Motor neuron (in vitro differentiated cells): Measurements from ENCODE around the gene SERPINH1. TPM values are rescaled to one million over a fixed set of nuclear protein-coding genes. Genes with fewer than 3 reads are reported as not detected.

Experiments used
- ATAC-seq, 8 experiments: fragments of 200-7000 bp; cut with Tn5 transposase; replicated peaks in 6 of 8; 2 replicates each; pipeline ENCODE4 v1.8.0; 2021; ENCODE audit warnings: mild to moderate bottlenecking in 8 of 8, moderate library complexity in 8 of 8
- H3K27ac ChIP-seq, 2 donors: fragments of 250-450 bp; sonication (Bioruptor Pico); 2 replicates each; pipeline ENCODE4 v1.9.0; 2021; ENCODE audit warnings: antibody characterized with exemption in 2 of 2, mild to moderate bottlenecking in 2 of 2, moderate library complexity in 1 of 2
- H3K4me1 ChIP-seq, 2 donors: fragments of 250-450 bp; sonication (Bioruptor Pico); replicated peaks in 1 of 2; 2 replicates each; pipeline ENCODE4 v1.6.1; 2021; ENCODE audit warnings: antibody characterized with exemption in 2 of 2, mild to moderate bottlenecking in 2 of 2, moderate library complexity in 1 of 2
- H3K4me3 ChIP-seq, 5 donors: fragments of 250-450 bp; sonication (Bioruptor Pico); 2 replicates each; pipeline ENCODE4 v1.9.0; 2021; ENCODE audit warnings: antibody characterized with exemption in 5 of 5, mild to moderate bottlenecking in 5 of 5, moderate library complexity in 4 of 5
- WGBS, 10 experiments: fragments of 450-650 bp; shearing (Covaris generic); methylation state at CpG; one replicate each; pipeline ENCODE4 v1.0.0; 2022; 5-methylcytosine and 5-hydroxymethylcytosine counted together
- in situ Hi-C, 9 experiments: fragments of 400-800 bp; cut with MboI; loops; one replicate each; pipeline ENCODE4 v1.15.0; 2021; ENCODE audit warnings: low sequenced_read_pairs in 9 of 9, low pct_unique_long_range_greater_than_20kb in 2 of 9; ENCODE audit not compliant: unreplicated experiment in 9 of 9
- total RNA-seq, 8 experiments: library from RNA; unstranded; fragments of 300-600 nt; gene quantifications; 2 replicates each; pipeline versions ENCODE4 v1.2.3 to v1.2.4, GENCODE V29; 2022

Gene SERPINH1
- total RNA-seq, 8 experiments from 2014 or later, result 43.0 to 458 (median 107) TPM

DNA sequence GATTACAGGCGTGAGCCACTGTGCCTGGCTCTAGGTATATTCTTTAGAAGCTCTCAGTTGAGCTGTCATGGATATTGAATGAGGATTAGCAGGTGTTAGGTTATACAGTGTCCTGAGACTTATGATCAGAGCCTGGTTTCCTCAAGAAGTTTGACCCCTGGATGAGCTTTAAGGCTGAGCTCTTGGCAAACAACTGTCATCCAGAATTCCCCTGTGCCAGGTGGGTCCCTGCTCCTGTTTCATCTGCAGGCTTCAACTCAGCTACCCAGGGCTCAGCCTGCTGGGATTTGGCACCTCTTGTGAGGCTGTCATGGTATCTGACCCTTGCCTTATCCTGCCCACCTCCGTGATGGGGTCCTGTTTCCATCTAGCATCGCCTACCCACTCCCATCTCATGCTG lies 24.3 kb downstream of the SERPINH1 start:
- in situ Hi-C loops, result no loop called here
- ATAC-seq, result no peak
- no peak overlapping the region for H3K4me3 ChIP-seq
- no peak overlapping the region for H3K27ac ChIP-seq
- 83 to 100% (median 100%) methylated on average over 1 to 3 of the region's 3 CpGs; no CpG with 5 or more reads in 5 of the 10 experiments for WGBS, 10 experiments
- peaks cover 18 to 21% of the 10 kb centered on the region in 2 donors for H3K4me1 ChIP-seq

DNA sequence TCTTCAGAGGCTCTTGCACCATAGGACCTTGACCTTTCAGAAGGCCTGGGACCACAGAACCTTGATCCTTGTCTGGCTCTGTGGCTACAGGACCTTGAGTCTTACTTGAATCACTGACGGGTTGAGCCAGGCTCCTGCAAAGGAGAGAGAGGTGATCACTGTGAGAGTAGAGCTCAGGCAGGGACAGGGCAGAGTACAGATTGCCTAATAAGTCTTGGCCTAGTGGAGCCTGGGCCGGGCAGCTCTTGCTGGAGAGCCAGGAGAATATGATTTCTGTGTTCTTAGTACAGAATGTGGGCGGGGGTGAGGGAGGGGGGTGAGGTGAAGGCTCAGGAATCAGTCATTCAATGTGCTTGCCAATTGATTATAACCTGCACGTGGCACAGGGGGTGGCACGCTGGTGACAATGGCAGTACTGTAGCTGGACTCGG lies 26.0 kb downstream of the SERPINH1 start:
- peaks cover 18% of the 10 kb centered on the region in 2 donors for H3K4me1 ChIP-seq
- in situ Hi-C loops, result no loop called here
- ATAC-seq, result no peak
- WGBS, 10 experiments, result 67 to 100% (median 79%) methylated on average over 1 of the region's 6 CpGs; no CpG with 5 or more reads in 4 of the 10 experiments
- H3K4me3 ChIP-seq, result no peak overlapping the region
- H3K27ac ChIP-seq, result no peak overlapping the region

DNA sequence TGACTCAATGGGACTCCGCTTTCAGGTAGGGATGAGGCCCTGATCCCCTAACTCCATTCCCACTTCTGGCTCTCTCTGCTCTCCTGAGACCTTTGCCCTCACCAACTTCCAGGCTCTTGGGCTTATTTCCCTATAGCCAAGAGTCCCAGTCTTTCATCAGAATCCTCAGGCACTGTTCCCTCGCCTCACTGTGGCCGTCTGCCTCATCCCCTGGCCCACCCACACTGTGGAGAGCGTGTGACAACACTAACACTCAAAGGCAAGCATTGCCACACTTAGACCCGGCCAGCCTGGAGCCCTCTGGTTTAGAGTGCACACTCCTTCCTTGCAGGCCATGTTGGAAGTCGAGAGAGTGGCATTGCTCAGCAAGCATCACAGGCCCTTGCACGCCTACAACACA lies 27.0 kb downstream of the SERPINH1 start:
- WGBS, 10 experiments, result 42 to 100% (median 80%) methylated on average over 1 to 4 of the region's 7 CpGs; no CpG with 5 or more reads in 1 of the 10 experiments
- Histone ChIP-seq H3K27ac (no peak overlapping the region), H3K4me1 (peaks cover 17 to 27% of the 10 kb centered on the region in 2 donors), H3K4me3 (no peak overlapping the region)
- in situ Hi-C loops, result no loop called here
- ATAC-seq, result no peak

DNA sequence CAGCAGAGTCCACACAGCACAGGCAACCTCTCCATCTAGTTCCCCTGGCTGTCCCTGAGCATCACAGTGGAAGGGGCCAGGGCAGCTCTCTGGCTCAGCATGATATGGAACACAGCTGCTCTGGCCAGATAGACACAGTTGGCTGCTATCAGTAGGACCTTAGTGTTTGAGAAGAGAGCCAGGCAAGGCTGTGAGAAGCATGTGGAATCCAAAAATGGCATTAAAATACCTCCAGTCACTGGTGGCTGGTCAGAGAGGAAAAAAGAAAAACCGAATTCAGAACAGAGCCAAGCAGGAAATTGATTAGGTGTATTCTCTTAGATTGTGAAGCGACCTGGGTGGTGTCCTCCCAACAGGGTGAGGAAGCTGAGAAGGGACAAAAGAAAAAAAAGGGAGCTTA lies 27.9 kb downstream of the SERPINH1 start:
- Histone ChIP-seq H3K4me3 (no peak overlapping the region), H3K4me1 (peaks cover 17 to 27% of the 10 kb centered on the region in 2 donors), H3K27ac (no peak overlapping the region)
- 6 to 100% (median 67%) methylated on average over 1 to 2 of the region's 2 CpGs; no CpG with 5 or more reads in 2 of the 10 experiments for WGBS, 10 experiments
- no peak for ATAC-seq
- in situ Hi-C loops, result no loop called here

DNA sequence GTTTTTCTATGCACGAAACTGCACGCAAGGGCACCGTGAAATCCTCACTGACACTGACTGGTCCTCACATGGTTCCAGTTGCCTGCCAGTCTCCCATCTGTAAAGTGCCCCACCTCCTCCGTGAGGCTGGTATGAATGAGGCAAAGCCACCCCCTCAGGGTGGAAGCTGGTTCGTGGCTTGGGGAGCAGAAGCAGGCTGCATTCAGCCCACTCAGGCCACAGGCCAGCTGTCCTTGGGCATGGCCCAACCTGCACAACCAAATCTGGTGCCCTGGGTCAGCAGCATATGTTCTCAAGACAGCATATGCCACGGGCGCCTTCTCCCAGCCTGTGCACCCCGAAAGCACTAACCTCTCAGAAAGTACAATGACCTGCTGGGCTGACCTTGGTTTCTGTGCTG lies 29.3 kb downstream of the SERPINH1 start:
- Histone ChIP-seq H3K4me1 (peaks cover 17 to 26% of the 10 kb centered on the region in 2 donors), H3K4me3 (no peak overlapping the region), H3K27ac (no peak overlapping the region)
- in situ Hi-C loops, result no loop called here
- WGBS, 10 experiments, result 40 to 100% (median 91%) methylated on average over 1 to 7 of the region's 8 CpGs; no CpG with 5 or more reads in 1 of the 10 experiments
- ATAC-seq, result no peak

DNA sequence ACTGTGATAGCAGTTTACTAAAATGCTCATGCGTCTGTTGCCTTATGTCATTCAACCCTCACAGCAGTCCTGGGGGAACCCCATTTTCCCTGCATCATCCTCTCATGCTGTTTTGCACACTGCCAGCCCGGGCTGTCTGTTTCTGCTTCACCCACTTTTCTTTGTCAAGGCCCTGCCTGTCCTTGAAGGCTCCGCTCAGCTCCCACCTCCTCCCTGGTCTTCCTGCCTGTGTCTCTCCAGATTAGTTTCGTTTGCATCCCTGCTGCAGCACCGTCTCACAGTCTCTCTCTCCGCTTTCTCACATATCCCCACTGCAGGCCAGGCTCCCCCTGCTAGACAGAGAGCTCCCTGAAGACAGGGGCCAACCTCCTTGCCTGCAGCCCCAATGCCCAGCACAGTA lies 29.9 kb downstream of the SERPINH1 start:
- WGBS, 10 experiments, result 13 to 73% (median 50%) methylated on average over 1 to 3 of the region's 6 CpGs; no CpG with 5 or more reads in 5 of the 10 experiments
- H3K27ac ChIP-seq, result no peak overlapping the region
- no peak for ATAC-seq
- H3K4me3 ChIP-seq, result no peak overlapping the region
- peaks cover 20 to 26% of the 10 kb centered on the region in 2 donors for H3K4me1 ChIP-seq
- in situ Hi-C loops, result no loop called here

DNA sequence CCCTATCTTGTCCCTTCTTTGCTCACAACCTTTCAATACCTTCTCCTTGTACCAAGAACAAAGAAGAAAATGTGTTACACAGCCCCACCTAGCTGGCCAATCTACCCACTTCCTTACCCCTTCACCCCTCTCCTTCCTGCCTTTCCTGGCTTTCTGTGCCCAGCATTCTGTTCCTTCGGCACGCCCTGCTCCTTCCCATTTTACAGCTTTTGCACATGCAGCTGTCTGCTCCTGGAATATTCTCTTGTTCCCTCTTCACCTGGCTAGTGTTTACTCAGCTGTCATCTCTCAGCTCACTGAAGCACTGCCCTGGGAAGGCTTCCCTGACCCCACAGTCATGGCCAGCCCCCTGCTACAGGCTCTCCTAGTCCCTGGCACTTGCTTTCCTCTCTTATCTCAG lies 30.7 kb downstream of the SERPINH1 start:
- ATAC-seq, result peak in 1 of 8 experiments; percentile 68
- in situ Hi-C loops, result no loop called here
- 0 to 100% (median 88%) methylated on average over 1 to 2 of the region's 2 CpGs; no CpG with 5 or more reads in 2 of the 10 experiments for WGBS, 10 experiments
- Histone ChIP-seq H3K4me1 (peaks cover 26 to 27% of the 10 kb centered on the region in 2 donors), H3K4me3 (no peak overlapping the region), H3K27ac (no peak overlapping the region)

DNA sequence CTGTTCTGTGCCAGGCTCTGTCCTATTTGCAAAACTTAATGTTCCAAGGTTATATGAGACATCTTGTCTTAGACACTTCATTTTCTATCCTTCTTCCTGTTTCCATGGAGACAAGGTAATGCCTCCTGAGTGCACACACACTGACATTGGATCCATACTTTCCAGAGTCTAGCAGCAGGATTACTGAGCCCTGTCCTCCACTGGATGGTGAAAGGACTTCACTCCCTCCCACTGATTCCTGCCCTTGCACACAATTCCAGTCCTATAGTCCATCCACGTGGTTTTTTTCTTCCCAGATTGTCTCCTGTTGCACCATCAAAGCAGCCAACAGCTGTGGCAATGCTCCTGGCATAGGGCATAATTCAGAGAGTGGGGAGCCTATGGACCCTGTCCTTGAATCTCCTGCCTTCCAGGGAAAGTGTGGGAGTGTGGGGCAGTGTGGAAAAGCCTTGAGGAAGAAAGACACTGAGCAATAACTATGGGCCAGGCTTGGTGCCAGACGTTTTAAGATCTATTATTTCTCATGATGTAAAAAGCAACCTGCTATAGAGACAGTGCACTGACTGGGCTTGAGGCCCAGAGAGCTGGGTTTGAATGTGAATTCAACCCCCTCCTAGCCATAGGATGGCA lies 31.3 kb downstream of the SERPINH1 start:
- in situ Hi-C loops, result no loop called here
- ATAC-seq, result peak in 3 of 8 experiments; percentile 5 to 23 (median 5)
- Histone ChIP-seq H3K4me1 (peaks cover 33 to 34% of the 10 kb centered on the region in 2 donors), H3K4me3 (no peak overlapping the region), H3K27ac (no peak overlapping the region)
- 0 to 71% (median 24%) methylated on average over 1 to 2 of the region's 2 CpGs; no CpG with 5 or more reads in 4 of the 10 experiments for WGBS, 10 experiments

DNA sequence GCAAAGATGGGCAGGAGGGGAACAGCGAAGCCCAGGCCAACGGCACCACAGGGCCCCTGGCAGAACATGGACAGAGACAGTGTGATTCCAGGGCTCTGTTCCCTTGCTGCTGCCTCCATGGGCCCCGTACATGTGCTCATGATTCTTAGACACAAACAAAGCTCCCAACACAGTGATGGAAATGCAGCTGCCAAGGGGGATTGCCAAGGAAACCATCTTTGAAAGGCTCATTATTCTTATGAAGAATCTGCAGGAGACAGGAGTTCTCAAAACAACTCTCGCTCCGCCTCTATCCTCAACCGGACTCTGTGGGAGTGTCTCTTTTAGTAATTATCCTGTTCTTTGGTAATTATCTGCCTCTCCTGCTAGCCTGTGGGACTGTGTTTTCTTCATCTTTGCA lies 32.2 kb downstream of the SERPINH1 start:
- in situ Hi-C loops, result no loop called here
- ATAC-seq, result peak in 5 of 8 experiments; percentile 55 to 73 (median 60)
- Histone ChIP-seq H3K27ac (peak overlapping the region in 1 of 2 donors; percentile 56), H3K4me3 (no peak overlapping the region), H3K4me1 (peaks cover 37 to 42% of the 10 kb centered on the region in 2 donors)
- WGBS, 10 experiments, result 32 to 96% (median 60%) methylated on average over 2 to 6 of the region's 6 CpGs; no CpG with 5 or more reads in 3 of the 10 experiments

DNA sequence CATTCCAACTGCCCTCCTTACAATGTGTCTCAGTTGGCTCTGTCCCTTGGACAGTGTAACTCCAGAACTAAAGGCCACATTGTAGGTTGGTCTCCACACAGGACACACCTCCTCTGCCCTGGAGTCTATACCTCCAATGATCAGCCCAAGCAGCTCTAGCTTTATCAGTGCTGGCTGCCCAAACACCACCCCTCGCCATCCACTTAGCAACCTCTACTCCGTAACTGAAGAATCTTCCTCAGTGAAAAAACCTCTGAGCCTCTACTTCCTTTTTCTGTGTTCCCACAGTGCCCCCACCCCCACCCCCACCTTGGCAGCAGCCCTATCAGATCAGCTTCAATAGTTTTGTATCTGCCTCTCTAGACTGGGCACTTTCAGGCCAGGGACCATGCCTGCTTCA lies 33.4 kb downstream of the SERPINH1 start:
- in situ Hi-C loops, result no loop called here
- ATAC-seq, result no peak
- no peak overlapping the region for H3K27ac ChIP-seq
- H3K4me3 ChIP-seq, result no peak overlapping the region
- 100% methylated on average over 1 of the region's 2 CpGs; no CpG with 5 or more reads in 9 of the 10 experiments for WGBS, 10 experiments
- H3K4me1 ChIP-seq, result peaks cover 37 to 45% of the 10 kb centered on the region in 2 donors

DNA sequence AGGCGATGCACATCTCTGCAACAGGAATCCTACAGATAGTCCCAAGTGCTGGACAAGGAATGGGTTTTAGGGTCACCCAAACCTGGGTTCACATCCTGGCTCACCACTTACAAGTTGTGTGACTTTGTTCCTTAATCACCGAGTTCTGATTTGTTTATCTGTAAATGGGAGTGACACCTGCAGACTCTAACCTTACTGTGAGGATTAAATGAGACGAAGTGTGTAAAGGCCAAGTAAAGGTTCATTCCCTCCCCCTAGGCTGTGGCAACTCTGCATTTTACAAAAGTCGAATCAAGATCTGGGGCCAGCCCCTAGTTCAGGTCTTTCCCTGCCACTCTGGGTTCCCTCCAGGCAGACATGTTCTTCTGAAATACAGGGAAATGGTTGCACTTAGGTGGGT lies 34.9 kb downstream of the SERPINH1 start:
- peaks cover 37 to 45% of the 10 kb centered on the region in 2 donors for H3K4me1 ChIP-seq
- ATAC-seq, result no peak
- no peak overlapping the region for H3K4me3 ChIP-seq
- 33 to 94% (median 70%) methylated on average over 2 to 3 of the region's 4 CpGs; no CpG with 5 or more reads in 5 of the 10 experiments for WGBS, 10 experiments
- in situ Hi-C loops, result no loop called here
- no peak overlapping the region for H3K27ac ChIP-seq

DNA sequence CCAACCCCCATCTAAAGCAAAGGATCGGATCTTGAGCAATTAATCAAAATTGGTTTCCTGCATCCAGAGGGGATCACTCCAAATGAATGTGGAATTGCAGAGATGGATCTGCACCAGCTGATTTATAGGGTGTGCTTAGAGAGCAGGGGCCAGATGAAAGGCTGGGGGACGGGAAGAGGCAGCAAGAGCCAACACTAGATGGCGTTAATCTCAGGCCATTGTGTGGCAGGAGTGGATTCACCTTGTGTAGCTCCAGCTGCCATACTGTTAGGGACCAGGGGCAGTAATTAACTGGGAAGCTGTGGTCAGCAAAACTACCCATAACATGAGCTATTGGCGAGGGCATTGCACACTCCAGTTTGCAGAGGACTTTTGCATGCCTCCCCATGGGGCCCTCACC lies 35.6 kb downstream of the SERPINH1 start:
- WGBS, 10 experiments, result 0 to 50% (median 21%) methylated on average over 1 to 2 of the region's 4 CpGs; no CpG with 5 or more reads in 2 of the 10 experiments
- ATAC-seq, result peak; percentile 71 to 84 (median 77)
- no peak overlapping the region for H3K4me3 ChIP-seq
- peak overlapping the region in 1 of 2 donors; percentile 41 for H3K27ac ChIP-seq
- in situ Hi-C loops, result no loop called here
- peaks cover 36 to 45% of the 10 kb centered on the region in 2 donors for H3K4me1 ChIP-seq

DNA sequence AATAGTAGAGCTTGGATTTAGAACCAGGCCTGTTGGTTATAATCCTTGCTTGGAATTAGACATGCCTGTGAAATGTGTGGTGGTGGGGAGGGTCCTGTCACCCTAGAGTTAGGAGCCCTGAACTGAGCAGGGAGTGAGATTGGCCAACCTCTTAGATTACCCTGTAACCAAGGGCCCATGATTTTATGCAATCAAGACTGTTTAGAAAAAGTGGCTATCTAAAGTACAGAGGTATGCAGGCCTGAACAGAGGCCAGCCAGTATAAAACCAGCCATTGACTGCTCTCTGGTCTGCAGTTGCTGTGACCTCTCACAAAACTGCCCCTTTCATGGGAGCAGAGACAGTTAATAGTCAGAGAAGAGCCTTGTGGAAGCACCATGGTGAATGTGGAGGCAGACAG lies 36.2 kb downstream of the SERPINH1 start:
- ATAC-seq, result no peak
- in situ Hi-C loops, result no loop called here
- no peak overlapping the region for H3K4me3 ChIP-seq
- H3K27ac ChIP-seq, result peak overlapping the region in 1 of 2 donors; percentile 41
- peaks cover 30 to 45% of the 10 kb centered on the region in 2 donors for H3K4me1 ChIP-seq

DNA sequence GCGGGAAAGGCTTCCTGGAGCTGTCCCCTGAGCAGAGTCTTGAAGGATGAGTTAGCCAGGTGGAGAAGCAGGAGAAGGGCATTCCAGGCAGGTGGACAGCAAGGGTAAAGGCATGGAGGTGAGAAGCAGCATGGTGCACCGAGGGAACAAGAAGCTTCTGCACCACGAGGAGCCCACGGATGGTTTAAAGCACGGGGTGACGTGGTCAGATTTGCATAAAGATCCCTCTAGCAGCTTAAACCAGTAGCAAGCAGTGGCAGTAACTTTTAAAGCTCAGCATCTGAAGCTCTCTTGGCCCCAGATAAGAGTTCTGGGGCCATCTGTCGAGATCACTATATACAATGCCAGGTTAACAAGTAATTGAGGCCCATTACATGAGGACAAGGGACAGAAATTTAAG lies 36.8 kb downstream of the SERPINH1 start:
- 0 to 85% (median 47%) methylated on average over 1 to 6 of the region's 7 CpGs; no CpG with 5 or more reads in 6 of the 10 experiments for WGBS, 10 experiments
- ATAC-seq, result no peak
- Histone ChIP-seq H3K4me1 (peaks cover 23 to 39% of the 10 kb centered on the region in 2 donors), H3K27ac (no peak overlapping the region), H3K4me3 (no peak overlapping the region)
- in situ Hi-C loops, result no loop called here
